ENCODE data around the gene LRRC45.

GRCh38 chr17:82077617-82078358 is 54.7 kb downstream of the LRRC45 start:
- no peak for TF ChIP-seq CTCF (IDR thresholded peaks at IDR 0.05; ENCODE audit: borderline replicate concordance, extremely low read depth, low read length, poor library complexity, severe bottlenecking)
- no peak for TF ChIP-seq EZH2 (IDR thresholded peaks at IDR 0.05; ENCODE audit: borderline replicate concordance, low read depth, low read length, severe bottlenecking)

Data from DND-41 (cell line).